Activated naive CD4-positive, alpha-beta T cell (primary cell): ENCODE measurements around the gene ARF6.
"Not testable (repeated sequence)": the region's sequence is repeated elsewhere in the genome, so short reads cannot be mapped to it uniquely, and the experiment has no call there.

Source experiments
- DNase-seq, 4 experiments: peaks; one replicate each; lab custom pipeline; 2025; lab: John Stamatoyannopoulos, UW

ARF6 gene

DNA sequence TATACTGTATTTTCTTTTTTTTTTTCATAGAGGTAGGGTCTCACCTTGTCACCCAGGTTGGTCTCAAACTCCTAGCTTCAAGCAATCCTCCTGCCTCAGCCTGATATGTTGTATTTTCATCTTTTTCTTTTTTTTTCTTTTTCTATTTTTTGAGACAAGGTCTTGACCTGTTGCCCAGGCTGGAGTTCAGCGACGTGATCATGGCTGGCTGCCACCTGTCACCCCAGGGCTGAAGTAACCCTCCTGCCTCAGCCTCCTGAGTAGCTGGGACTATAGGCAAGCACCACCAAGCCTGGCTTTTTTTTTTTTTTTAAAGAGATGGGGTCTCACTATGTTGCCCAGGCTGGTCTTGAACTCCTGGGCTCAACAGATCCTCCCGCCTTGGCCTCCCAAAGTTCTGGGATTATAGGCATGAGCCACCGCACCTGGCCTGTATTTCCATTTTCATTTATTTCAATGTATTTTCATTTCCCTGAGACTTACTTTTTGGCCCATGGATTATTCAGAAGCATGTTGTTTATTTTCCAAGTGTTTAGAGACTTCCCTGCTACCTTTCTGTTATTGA is 16.2 kb upstream of the ARF6 start:
- DNase-seq, result no peak

DNA sequence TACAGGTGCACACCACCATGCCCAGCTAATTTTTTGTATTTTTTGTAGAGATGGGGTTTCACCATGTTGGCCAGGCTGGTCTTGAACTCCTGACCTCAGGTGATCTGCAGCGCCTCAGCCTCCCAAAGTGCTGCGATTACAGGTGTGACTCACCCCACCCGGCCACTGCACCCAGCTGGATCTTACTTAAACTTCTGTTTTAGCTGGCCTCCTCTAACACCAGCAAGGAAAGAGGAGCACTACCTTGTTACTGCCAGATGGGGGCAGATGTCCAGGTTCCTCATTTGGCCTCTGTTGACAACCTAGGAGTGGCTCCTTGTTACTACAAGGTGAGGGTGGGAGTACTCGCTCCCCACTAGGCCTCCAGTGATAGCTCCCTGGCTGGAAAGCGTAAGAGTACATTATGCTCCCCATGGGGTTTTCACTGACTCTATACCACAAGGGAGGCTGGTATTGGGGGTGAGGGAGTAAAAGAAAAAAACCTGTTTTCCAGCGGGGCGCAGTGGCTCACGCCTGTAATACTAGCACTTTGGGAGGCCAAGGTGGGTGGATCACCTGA is 13.2 kb upstream of the ARF6 start:
- DNase-seq, result peak in 1 of 4 experiments; percentile 11

DNA sequence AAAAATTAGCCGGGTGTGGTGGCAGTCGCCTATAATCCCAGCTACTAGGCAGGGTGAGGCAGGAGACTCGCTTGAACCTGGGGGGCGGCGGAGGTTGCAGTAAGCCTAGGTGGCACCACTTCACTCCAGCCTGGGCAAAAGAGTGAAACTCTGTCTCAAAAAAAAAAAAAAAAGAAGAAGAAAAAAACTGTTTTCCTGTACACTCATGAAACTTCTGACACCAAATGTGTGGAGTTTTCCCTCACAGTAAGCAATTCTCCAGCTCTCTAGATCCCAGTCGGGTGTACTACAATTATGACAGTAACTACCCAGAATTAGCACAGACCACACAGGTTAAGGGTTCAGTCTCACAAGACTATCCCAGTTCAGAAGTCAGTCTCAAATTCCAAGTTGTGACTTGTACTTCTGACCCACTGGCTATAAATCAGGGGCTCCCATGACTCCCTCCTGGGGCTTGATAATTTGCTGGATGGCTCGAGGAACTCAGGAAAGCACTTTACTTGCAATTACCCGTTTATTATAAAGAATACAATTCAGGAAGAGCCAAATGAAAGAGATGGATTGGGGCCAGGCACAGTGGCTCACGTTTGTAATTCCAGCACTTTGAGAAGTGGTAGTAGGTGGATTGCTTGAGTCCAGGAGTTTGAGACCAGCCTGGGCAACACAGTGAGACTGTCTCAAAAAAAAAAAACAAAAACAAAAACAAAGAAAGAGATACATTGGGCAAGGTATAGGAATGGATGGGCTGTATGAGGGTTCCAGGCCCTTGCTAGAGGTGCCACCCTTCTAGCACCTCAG is 12.4 kb upstream of the ARF6 start:
- no peak for DNase-seq

GRCh38 chr14:49881350-49882001 is 11.4 kb upstream of the ARF6 start:
- no peak for DNase-seq

GRCh38 chr14:49882826-49883694 is 9.8 kb upstream of the ARF6 start:
- DNase-seq, result no peak

DNA sequence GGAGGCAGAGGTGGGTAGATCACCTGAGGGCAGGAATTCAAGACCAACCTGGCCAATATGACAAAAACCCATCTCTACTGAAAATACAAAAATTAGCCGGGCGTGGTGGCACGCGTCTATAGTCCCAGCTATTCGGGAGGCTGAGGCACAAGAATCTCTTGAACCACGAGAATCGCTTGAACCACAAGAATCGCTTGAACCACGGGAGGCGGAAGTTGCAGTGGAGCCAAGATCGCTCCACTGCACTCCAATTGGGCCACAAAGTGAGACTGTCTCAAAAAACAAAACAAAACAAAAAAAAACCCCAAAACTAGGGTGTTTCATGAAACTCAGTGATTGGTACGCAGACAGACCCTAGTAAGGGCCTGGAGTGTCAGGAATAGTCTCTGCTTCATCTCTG is 6.4 kb upstream of the ARF6 start:
- no peak for DNase-seq

DNA sequence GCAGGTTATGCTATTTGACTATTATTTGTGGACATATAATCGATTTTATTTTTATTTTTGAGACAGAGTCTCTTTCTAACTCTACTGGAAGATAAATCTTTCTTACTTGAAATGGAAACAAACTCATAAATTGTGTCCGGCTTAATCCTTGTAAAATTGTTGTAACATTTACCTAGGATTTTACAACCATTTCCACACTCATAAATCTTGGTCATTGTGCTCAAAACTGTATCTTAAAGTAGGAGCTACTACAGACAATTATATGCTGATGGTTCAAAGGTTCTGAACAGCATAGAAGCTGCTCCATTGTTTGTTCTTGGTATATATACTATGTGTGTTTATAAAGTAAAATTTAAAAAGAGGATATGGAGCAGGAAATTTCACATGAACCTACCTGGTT is 4.6 kb upstream of the ARF6 start:
- no peak for DNase-seq

GRCh38 chr14:49892301-49892635 is 614 bp upstream of the ARF6 start:
- peak in 1 of 4 experiments; percentile 28 for DNase-seq

DNA sequence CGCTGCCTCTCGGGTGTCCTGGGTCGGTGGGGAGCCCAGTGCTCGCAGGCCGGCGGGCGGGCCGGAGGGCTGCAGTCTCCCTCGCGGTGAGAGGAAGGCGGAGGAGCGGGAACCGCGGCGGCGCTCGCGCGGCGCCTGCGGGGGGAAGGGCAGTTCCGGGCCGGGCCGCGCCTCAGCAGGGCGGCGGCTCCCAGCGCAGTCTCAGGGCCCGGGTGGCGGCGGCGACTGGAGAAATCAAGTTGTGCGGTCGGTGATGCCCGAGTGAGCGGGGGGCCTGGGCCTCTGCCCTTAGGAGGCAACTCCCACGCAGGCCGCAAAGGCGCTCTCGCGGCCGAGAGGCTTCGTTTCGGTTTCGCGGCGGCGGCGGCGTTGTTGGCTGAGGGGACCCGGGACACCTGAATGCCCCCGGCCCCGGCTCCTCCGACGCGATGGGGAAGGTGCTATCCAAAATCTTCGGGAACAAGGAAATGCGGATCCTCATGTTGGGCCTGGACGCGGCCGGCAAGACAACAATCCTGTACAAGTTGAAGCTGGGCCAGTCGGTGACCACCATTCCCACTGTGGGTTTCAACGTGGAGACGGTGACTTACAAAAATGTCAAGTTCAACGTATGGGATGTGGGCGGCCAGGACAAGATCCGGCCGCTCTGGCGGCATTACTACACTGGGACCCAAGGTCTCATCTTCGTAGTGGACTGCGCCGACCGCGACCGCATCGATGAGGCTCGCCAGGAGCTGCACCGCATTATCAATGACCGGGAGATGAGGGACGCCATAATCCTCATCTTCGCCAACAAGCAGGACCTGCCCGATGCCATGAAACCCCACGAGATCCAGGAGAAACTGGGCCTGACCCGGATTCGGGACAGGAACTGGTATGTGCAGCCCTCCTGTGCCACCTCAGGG is 679 bp downstream of the ARF6 start:
- DNase-seq, result peak; percentile 65 to 71 (median 67)

GRCh38 chr14:49894214-49895107 is 1.6 kb downstream of the ARF6 start:
- DNase-seq, result not testable (repeated sequence)

DNA sequence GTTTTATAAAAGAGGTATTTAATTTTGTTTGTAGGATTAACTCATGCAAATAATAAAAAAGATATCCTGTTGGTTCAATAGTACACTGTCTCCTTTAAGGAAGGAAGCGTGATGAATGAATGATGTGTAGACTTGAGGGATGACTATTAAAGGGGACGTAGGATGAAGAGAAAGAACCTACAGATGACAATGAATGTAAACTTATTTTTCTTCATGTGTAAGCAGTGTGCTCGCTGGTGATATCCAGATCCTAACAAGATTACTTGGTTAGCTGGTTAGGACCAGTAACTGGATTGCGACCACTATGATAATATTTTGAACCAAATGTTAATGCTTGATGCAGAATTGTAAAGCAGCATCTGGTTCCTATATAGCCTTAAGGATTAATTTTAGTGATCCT is 2.6 kb downstream of the ARF6 start:
- DNase-seq, result no peak

- DNase-seq, result not testable (repeated sequence)
These were observed 3.4 kb downstream of the ARF6 start for GRCh38 chr14:49896272-49896671.

- DNase-seq, result no peak
These were observed 4.1 kb downstream of the ARF6 start for GRCh38 chr14:49896966-49897365.

DNA sequence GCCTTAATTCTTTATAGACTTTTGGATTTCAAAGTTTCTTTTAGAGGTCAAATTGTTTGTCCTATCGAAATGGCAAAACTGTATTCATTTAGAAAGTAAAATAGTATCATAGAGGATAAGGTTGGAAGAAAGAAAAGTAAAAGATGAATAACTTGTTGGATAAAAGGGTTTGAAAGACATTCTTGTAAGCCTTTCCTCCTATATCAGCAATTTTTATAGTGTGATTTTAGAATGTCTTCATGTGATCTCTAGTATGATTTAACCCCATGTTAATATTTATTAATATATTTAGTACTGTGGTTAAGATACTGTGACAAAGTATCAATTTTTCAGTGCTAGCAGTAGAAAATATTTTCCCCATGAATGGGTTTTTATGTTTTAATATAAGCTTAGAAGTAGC is 4.5 kb downstream of the ARF6 start:
- DNase-seq, result no peak

DNA sequence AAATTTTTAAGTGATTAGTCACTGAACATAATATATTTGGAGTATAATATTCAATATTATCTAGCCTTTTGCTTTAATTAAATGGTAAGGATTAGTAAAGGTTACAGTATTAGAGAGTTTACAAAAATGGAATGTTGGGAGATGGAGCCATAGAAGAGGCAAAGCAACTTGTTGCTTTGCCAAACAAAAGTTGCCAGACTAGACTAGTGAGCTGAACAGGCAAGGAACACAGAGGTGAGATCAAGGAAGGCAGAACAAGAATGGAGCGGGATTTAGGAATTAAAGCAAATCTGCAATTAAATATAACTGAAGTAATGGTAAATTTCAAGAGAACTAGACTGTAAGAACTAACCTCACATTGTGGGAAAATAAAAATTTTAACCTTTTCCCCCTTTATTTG is 5.1 kb downstream of the ARF6 start:
- no peak for DNase-seq

GRCh38 chr14:49898485-49898884 is 5.6 kb downstream of the ARF6 start:
- DNase-seq, result no peak

GRCh38 chr14:49900973-49901372 is 8.1 kb downstream of the ARF6 start:
- DNase-seq, result no peak

DNA sequence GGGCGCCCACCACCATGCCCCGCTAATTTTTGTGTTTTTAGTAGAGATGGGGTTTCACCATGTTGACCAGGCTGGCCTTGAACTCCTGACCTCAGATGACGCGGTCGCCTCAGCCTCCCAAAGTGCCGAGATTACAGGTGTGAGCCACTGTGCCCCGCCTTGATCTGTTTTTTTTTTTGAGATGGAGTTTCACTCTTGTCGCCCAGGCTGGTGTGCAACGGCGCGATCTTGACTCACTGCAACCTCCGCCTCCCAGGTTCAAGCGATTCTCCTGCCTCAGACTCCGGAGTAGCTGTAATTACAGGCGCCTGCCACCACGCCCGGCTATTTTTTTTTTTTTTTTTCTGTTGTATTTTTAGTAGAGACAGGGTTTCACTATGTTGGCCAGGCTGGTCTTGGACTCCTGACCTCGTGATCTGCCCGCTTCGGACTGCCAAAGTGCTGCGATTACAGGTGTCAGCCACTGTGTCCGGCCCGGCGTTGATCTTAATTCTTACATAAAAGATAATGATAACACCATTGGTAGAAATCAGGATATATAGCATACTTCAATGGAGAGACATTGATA is 9.9 kb downstream of the ARF6 start:
- not testable (repeated sequence) for DNase-seq

- no peak for DNase-seq
These were observed 11.4 kb downstream of the ARF6 start for GRCh38 chr14:49904270-49904669.

- no peak for DNase-seq
These were observed 13.1 kb downstream of the ARF6 start for GRCh38 chr14:49905989-49906388.
